TTC549 (cell line): Measurements from ENCODE around the gene HLCS.

Source experiments
- FAIRE-seq: peaks from 2 replicates; lab custom pipeline; 2012; peaks lifted over from hg19 to GRCh38; lab: Jason Lieb, UNC

The HLCS gene

DNA sequence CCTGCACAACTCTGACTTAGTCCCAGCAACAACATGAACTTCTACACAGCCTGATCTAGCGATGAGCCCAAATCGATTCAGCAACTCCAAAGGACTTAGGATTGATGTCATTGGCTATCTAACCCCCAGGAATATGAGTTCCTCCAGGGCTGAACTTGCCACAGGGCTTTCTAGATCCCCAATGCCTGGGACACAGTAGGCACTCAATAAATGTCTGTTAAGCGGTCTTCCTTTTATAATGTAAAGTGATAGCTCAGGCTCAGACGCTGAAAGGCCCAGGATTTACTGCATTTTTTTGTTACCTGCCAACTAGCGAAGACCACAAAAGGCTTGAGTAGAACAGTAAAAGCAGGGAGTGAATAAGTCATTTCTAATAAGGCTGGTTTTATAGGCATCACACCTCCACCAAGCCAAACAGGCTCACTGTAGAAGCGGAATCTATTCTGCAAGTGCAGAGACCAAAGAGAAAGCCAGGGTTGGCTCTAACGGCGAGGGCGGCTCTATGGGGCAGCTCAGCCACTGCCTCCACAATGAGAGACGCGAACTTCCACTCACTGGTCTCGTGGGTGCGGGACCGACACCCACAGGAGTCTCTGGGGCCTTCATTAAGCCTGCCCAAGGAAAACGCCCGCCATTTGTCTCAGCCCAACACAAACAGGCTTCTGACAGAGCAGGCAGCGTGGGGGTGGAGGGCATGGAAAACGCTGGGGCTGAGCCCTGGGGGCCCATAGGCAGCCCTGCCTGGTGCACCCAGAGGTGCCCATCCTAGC lies 52.0 kb downstream of the HLCS start:
- FAIRE-seq = no peak

DNA sequence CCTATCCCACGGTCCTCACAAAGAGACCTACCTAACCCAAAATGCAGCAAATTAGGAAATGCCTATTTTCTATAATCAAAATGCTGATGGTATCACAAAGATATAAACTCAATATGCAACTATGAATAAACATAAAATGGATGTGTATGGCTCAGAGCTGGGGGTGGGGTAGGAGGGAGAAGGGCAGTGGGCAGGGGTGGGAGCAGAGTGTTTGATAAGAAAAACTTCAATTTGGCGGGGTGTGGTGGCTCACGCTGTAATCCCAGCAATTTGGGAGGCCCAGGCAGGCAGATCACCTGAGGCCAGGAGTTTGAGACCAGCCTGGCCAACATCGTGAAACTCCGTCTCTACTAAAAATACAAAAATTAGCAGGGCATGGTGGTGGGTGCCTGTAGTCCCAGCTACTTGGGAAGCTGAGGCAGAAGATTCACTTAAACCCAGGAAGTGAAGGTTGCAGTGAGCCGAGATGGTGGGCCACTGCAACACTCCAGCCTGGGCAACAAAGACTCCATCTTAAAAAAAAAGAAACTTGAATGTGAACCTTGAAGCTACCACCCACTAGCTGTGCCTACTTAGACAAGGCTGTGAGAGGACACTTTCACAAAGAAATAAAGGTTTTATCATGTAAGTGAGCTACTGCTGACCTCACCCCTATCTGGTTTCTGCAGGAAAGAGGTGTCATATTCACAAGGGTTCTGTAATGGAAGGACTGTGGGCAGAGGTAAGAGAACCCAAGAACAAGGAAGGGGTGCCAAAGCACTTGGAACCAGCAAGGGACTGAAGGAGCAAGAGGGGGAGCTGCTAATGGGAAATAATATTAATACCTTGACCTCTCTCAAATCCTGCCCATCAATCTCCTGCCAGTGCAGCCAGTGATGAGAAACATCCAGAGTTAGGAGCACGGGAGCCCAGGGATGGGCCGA lies 53.0 kb downstream of the HLCS start:
- no peak for FAIRE-seq

DNA sequence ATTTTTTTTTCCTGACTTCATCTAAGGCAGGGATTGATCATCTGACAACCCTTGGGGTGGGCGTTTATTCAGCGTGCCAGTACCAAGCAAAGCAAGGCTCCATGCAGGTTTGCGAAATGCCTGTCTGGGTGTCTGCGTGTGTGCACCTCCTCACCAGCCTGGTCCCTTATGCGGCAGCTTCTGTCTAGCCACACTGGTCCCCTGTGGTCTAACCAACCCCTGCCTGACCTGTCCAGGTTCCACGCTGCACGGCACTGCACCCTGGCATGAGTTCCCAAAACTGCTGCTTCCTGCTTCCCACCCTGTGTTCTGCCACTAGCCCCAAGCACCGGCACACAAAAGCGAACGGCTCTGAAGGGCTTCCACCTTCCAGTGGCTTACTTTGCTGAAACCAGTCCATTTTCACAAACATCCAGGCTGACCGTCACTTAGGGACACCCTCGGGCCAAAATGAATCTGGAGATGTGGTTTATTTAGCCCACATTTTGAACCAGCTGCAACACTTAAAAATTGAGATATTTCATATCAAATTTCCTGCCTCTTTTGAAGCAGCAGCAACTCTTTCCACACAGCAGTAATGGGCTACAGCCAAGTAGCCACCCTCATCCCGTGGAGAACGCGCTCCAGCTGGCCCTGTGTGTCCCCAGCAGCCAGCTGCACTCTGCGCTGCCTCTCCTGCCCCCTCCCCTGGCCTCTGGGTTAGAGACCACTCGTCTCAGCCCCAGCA lies 55.7 kb downstream of the HLCS start:
- no peak for FAIRE-seq

DNA sequence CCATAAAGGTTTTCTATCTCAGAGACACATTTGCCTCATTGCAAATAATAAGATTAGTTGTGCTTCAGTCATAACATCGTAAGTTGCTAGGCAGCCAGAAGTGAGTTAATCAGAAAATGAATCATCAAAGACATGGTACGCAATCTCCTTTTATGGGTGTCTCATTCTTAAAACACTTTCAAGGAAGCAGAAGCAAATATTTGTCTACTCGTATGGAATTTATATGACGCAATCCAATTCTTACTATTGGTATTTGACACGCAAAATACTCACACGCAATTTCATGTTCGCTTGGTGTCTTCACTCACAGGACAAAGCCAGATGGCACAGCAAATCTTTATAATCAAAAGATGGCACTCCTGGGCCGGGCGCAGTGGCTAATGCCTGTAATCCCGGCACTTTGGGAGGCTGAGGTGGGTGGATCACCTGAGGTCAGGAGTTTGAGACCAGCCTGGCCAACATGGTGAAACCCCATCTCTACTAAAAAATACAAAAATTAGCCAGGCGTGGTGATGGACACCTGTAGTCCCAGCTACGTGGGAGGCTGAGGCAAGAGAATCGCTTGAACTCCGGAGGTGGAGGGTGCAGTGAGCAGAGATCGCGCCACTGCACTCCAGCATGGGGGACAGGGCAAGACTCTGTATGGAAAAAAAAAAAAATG lies 56.4 kb downstream of the HLCS start:
- no peak for FAIRE-seq

DNA sequence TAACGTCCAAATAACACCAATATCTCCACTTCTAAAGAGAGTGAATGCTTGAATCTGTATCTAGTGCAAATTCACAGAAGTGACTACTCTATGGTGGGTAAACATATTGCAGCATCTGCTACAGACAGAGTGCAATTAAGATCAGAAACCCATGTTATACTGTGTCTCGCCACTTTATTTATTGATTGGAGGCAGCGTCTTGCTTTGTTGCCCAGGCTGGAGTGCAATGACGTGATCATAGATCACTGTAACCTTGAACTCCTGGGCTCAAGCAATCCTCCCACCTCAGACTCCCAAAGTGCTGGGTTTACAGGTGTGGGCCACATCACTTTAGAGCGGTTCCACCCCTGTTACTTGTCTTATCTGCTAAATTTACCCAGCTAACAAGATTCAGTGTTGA lies 57.0 kb downstream of the HLCS start:
- no peak for FAIRE-seq

DNA sequence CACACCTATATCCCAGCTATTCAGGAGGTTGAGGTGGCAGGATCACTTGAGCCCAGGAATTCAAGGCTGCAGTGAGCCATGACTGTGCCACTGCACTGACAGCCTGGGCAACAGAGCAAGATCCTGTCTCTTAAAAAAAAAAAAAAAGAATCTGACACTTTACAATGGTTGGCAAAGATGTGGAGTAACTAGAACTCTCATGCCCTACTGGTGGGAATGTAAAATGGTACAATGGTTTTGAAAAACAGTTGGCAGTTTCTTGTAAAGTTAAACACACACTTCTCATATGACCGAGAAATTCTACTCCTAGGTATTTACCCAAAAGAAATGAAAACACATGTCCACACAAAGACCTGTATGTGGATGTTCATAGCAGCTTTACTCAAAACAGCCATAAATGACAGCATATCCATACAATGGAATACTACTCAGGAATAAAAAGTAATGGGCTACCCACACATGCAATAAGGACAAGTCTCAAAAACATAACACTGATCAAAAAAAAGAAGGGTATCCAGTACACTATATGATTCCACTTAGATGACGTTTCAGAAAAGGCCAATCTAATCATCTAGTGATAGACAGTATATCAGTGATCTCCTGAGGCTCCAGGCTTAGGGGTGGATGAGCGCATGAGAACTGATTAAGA lies 58.1 kb downstream of the HLCS start:
- FAIRE-seq = no peak

DNA sequence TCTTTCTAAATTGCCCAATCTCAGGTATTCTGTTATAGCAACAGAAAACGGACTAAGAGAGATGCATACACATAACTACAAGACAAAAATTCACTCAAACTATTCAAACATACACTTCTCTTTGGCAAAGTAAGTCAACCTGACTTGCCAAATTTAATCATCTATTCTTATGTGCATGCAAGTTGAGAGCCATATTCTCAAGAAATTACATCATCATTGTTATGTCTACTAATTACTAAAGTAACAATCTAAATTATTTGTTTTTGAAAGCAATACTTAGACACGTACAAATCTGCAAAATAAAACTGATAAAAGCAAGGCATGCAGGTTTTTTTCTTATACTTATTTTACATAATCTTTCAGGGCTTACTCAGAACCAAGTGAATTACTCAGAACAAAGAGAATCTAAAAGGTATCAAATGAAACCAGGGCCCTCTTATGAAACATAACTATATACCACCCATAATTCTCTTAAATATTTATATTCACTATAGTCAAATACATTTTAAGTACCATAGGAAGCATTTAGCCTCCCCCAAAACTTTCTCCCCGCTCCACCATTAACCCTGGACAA lies 62.3 kb downstream of the HLCS start:
- FAIRE-seq = no peak

DNA sequence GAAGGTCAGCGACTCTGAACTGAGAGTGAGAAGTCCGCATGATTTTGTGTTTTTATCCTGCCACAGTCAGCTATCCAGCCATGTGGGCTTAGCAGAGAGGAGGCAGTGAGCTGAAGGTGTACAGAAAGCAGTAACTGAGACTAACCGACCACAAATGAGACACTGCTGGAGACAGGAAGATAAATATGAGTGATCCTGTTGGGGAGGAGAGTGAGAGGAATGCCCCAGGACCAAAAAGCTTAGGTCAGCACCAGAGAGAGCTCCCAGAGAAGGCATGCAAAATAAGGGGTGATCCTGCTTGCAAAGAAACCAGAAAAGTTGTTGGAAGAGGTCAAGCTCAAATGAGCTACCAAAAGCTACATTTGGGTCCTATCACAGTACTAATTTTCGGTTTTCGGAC lies 63.7 kb downstream of the HLCS start:
- FAIRE-seq = no peak

DNA sequence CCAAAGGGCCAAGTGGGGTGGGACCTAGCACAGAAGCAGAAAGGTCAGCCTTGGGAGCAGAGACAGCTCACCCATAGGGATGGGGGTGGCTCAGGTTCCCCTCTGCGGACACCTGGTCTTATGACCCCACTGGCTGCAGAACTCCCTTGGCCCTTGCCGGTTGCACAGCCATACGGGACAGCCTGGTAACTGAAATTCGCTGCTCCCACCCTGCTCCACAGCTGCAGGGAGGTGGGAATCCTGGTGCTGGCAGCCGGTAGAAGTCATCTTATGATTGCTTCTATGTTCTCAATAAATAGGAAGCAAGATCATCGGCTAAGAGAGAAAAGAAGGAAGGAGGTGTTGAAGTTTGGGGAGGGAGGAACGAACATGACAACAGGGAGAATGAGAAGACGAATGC lies 64.1 kb downstream of the HLCS start:
- no peak for FAIRE-seq

DNA sequence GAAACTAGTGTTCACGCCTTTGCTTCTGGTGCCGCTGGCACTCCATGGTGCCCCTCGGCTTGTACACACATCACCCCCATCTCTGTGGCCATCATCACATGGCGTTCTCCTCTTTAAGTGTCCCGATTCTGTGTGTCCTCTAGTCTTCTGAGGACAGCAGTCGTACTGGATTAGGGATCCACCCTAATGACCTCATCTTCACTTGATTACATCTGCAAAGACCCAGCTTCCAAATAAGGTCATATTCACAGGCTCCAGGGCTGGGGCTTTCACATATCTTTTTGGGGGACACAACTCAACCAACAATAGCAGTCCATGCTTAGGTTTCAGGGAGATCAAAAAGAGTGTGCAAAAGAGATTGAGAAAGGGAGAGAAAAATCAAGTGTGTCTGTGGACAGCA lies 64.9 kb downstream of the HLCS start:
- no peak for FAIRE-seq

DNA sequence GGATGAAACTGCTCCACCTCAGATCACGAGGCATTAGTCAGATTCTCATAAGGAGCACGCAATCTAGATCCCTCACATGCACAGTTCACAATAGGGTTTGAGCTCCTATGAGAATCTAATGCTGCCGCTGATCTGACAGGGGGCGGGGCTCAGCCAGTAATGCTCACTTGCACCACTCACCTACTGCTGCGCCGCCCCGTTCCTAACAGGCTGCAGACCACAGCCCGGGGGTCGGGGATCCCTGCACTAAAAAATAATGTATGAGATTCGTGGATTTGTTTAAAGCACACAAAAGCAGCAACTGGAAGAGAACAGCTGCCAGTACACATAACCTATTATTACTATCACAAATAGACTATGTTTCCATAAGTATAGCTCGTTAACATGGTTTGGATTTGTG lies 72.9 kb downstream of the HLCS start:
- no peak for FAIRE-seq

DNA sequence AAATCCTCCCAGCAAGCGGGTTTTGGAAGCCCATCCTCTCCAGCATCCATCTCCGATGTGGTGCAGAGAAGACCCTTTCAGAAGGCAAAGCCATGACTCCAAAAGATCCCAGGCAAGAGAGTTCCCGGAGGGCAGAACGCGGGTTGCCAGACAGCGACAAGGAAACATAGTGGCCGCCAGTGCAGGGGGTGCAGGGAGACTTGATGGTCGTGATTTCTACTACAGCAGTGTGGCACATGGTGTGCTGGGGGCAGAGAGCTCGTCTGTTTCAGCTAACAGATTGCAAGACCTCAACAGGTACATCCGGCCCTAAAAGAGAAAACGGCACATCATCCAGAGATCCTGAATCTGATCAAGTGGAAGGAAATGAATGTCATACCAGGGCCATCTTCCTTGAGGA lies 74.3 kb downstream of the HLCS start:
- no peak for FAIRE-seq

DNA sequence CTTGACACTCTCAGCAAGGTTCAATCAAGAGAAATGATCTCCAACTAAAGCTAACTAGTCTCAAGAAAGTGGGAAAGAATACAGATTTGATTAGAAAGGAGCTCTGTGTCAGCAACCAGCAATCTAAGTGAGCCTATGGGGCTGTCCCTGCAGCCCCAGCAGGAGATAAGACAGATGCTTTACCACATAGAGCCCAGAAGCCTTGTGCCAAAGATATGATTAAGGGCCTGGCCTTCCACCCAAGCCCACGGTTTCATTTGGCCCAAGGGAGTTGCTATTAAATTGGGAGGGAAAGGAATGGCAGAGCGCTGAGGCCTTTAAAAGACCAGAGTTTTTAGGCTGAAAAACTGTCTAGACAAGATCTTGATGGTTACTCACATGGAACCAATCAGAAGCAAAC lies 74.8 kb downstream of the HLCS start:
- FAIRE-seq = no peak

DNA sequence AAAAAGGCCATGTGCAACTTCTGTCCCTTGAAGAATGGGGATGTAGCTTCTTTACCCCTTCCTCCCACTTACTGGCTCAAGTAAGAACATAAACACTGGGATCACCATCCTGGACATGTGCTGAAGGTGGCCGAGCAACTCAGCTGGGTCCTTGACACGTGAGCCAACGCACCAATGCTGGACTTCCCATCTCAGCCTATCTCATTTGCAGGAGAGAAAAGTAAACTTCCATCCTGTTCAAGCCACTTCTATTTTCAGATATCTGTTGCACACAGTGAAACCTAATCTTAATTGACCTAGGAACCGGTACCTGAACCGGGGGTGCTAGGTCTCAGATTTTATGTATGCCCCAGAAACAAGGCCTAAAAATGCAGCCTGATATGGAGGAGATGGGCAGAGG lies 75.3 kb downstream of the HLCS start:
- no peak for FAIRE-seq

DNA sequence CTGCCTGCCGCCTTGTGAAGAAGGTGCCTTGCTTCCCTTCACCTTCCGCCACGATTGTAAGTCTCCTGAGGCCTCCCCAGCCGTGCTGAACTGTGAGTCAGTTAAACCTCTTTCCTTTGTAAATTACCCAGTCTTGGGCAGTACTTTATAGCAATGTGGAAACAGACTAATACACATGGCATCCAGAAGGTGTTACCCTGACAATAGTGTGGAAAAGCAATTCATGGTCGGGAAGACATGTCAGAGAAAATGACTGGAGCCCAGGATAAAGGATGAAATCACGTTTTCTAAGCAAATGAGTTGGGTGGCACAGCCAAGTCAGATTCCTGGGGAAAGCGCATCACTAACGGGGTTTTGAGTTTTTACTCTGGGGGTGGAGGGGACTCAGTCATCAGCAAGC lies 76.4 kb downstream of the HLCS start:
- no peak for FAIRE-seq

DNA sequence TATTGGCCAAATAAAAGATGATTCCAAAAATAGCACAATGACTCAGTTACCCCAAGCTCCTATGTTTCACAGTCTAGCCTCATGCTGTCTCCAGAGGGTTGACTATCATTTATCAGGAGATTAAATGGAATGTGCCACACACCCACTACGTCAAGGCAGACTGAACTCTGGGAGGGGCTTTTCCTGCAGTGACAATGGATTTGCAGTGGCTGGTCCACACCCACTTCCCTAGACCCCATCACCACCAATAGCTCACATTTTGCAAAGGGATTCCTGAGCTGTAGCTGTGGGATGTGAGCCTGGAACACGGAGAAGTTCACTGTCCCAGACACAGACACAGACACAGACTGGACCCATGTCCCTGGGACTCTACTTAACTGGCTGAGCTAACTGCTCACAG lies 77.1 kb downstream of the HLCS start:
- no peak for FAIRE-seq

DNA sequence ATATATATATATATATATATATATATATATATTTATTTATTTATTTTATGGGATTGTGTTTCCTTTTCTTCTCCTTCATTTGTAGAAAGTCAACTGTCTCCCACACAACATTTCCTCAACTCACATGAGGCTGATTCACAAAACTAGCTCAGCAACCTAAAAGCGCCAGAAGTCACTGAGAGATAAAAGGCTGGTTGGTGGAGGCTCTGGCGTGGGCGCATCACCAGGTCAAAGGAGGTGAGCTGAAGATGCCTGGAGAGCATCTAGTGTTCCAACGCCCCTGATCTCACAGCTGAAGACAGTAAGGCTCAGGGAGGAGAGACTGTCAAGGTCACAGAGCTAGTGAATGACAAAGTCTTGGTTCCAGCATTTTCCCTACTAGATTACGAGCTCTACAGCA lies 78.0 kb downstream of the HLCS start:
- no peak for FAIRE-seq

DNA sequence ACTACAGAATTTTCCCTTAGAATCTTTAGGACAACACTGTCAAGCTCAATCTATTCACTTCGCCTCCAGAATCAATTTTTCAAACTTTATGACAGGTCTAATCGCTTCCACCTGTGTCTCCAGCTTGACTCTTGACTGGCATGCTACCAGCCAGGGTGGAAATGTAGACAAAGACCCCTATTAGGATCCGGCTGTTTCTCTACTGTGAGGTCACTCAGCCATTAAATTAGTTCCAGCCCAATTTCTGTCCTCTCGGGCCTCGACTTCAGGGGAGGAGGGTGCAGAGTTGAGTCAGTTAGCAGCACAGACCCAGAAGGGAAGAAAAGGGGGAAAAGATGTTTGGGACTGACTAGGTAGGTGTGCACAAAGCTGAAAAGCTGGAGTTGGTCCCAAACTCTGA lies 78.5 kb downstream of the HLCS start:
- FAIRE-seq = no peak

DNA sequence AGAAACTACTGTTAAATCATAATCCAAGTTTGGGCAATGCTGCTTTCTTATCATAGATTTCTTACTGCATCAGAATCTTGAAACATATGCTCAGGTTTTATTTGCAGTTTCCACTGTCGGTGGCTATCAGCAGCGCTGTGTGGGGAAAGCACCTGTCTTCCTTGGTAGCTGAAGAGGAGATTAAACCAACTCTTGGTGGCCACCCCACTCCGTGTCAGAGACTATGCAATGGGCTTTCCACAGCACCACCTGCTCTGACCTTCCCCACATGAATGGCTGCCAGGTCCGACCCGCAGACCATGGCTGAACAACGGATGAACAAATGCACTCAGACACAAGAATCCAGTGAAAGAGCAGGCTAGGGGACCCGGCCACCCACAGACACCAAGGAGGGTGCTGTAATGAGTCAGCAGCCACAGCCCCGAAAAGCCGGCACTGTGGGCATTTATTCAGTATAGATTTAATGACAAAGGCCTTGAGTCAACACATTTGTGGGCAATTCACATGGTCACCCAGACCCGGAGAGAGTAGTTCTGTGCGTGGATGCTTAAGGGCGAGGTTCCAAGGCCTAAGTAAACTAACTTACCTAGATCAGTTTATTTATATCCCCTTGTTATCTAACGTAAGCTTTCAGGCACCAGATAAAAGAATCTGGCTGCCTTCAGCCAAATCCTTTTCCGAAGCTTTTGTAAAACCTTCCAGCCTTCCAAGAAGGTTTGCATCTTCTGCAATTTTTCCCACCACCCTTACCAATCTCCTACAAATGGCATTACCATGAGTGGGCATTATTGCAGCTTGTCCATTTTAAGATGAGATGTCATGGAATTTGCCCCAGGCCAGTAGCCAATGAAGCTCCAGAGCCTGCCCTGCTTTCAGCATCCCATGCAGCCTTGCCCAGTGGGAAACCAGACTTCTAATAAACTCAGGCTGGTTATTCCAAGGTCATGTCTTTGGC lies 82.7 kb downstream of the HLCS start:
- FAIRE-seq = no peak

DNA sequence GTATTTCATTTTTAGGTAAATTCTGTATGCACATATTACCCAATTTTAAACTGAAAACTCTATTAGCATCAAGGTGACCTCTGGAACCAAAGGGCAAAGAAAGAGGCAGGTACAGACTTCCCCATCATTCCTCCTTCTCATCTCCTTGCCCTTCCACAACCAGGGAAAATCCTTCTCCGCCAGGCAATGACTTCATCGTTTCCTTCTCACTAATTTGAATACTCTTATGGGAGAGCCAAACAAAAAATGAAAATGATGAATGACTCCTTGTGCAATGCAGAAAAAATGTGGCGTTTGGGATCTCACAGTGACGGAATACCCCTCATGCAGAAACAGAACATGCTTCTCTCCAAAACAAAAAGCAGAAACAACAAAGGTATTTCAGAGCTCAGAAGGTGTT lies 83.7 kb downstream of the HLCS start:
- no peak for FAIRE-seq
